HG03139 (cell line): ENCODE results near the gene NSUN5.
A peak's percentile ranks its signal among the peaks of the same experiment; 100 is the strongest.
"Not testable (repeated sequence)": the region's sequence is repeated elsewhere in the genome, so short reads cannot be mapped to it uniquely, and the experiment has no call there.

ENCODE experiments used
- ATAC-seq: cut with Tn5 transposase; IDR thresholded peaks from one replicate; pipeline ENCODE4 v1.9.1; 2021; ENCODE audit not compliant: unreplicated experiment

The NSUN5 gene

GRCh38 chr7:73327449-73327848 lies 18.8 kb upstream of the NSUN5 start:
- ATAC-seq: not testable (repeated sequence)

DNA sequence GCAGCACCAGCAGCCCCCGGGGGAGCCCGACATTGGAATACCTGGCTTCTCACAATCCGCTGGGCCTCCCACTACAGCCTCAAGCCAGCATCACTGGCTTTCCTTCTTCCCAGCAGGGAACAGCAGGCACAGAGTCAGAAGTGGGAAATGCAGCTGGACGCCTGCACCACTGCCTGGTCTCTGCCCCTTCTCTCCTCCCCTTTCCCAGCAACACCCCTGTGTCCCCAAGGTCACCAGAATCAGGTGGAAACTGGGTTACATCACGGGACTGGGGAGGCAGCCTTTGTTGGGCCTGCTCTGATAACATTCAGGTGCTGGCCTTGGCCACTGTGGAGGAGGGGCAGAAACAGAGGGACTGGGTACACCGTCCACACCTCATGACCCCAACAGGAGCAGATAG lies 16.8 kb upstream of the NSUN5 start:
- ATAC-seq: not testable (repeated sequence)

DNA sequence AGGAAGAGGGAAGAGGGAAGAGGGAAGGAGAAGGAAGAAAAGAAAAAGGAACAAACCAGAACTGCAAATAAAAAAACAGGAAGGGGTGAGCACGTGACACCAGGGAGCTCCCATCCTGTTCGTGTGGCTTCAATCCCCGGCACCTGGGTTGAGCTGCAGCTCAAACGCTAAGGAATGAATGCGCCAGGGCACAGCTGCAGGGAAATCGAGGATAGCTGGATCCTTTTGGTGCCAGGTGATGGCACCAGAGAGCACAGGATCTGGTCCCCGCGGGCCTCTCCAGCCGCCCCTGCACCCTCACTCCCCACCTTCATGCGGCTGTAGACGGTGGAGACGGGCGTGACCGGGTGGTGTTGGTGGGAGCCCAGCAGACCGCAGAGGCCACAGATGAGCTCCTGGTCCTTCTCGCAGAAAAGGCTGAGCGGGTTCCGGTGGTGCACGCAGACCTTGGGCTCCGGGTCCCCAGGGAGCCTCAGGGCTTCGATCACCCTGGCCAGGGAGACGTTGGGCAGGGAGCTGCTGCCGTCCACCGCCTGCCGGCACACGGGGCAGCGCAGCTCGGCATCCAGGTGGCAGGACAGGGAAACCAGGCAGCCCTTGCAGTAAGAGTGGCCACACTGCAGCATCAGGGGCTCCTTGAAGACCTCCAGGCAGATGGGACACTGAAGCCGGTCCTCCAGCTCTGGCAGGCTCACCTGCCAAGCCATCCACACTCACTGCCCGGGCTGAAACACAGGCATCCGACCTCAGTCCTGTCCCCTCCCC lies 15.6 kb upstream of the NSUN5 start:
- ATAC-seq: not testable (repeated sequence)

- not testable (repeated sequence) for ATAC-seq
Observed at GRCh38 chr7:73323434-73324080, 14.9 kb upstream of the NSUN5 start.

- ATAC-seq: not testable (repeated sequence)
Observed at GRCh38 chr7:73320009-73320408, 11.4 kb upstream of the NSUN5 start.

DNA sequence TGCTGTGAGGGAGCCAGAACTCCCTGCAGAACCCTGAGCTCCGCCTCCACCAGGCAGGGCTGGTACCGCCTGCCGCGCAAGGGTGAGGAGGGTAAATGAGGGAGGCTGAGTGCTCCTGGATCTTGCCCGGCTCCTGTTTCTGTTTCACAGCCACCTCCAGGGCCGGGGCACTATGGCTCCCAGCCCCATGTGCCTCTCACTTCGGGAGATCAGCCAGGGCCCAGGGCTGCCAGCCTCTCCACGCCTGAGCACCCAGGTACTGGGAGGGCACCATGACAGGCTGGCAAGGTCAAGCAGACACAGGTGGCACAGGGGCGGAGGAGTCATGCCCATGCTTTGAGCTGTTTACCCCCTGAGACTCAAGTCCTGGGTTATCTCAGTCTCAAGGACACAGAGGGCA lies 10.9 kb upstream of the NSUN5 start:
- ATAC-seq: not testable (repeated sequence)

GRCh38 chr7:73318656-73319204 lies 10.1 kb upstream of the NSUN5 start:
- not testable (repeated sequence) for ATAC-seq

GRCh38 chr7:73316521-73316920 lies 7.9 kb upstream of the NSUN5 start:
- no peak for ATAC-seq

DNA sequence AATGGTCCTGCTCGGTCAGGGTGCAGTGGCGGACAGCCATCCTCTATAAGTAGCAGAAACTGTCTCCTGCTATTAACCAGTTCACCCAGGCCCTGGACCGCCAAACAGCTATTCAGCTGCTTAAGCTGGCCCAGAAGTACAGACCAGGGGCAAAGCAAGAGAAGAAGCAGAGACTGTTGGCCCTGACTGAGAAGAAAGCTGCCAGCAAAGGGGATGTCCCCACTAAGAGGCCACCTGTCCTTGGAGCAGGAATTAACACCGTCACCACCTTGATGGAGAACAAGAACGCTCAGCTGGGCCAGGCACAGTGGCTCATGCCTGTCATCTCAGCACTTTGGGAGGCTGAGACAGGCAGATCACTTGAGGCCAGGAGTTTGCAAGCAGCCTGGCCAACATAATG lies 5.6 kb upstream of the NSUN5 start:
- ATAC-seq: no peak

GRCh38 chr7:73313521-73313906 lies 4.9 kb upstream of the NSUN5 start:
- ATAC-seq: no peak

- no peak for ATAC-seq
Observed at GRCh38 chr7:73312831-73313520, 4.3 kb upstream of the NSUN5 start.

GRCh38 chr7:73311421-73311820 lies 2.8 kb upstream of the NSUN5 start:
- not testable (repeated sequence) for ATAC-seq

DNA sequence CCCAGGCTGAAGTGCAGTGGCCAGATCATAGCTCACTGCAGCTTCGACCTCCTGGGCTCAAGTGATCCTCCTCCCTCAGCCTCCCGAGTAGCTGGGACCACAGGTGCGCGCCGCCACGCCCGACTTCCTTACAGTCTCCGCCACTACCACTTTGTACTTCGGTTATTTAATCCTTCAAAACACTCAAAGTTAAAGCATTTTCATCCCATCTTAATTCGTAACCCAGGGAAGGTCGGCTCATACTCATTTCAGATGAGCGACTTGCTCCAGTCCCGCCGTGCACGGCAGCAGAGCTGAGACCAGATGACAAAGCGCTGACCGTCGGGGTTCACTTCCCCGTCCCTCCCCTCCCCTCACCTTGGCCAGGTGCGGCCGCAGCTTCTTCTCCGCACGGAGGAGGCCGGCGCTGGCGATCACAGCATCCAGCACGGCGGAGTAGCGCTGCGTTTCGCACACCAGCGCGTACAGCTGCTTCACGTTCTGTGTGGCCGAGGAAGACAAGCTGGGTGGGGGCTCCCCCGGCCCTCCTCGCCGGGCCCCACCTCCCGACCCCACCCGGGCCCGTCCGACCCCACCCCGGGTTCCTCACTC lies 457 bp downstream of the NSUN5 start:
- peak; percentile 29 for ATAC-seq

GRCh38 chr7:73307436-73307835 lies 1.2 kb downstream of the NSUN5 start:
- no peak for ATAC-seq

GRCh38 chr7:73304612-73305387 lies 3.8 kb downstream of the NSUN5 start:
- ATAC-seq: not testable (repeated sequence)

DNA sequence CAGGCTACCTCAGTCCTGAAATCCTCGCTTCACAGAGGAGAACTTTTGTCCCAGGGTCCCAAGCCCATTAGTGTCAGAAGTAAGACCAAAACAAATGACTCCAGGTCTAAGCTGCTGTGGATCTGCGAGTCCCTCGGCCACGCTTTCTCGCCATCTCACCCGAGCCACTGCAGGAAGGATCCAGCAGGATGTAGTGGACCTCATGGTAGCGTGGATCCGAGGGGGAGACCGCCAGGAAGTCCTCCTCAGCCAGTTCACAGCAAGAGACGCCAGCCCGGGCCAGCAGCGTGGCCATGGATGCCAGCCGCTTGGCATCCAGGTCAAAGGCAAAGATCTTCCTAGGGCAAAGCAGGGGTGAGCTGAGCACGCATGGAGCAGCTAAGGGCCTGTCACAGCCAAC lies 4.6 kb downstream of the NSUN5 start:
- ATAC-seq: no peak

DNA sequence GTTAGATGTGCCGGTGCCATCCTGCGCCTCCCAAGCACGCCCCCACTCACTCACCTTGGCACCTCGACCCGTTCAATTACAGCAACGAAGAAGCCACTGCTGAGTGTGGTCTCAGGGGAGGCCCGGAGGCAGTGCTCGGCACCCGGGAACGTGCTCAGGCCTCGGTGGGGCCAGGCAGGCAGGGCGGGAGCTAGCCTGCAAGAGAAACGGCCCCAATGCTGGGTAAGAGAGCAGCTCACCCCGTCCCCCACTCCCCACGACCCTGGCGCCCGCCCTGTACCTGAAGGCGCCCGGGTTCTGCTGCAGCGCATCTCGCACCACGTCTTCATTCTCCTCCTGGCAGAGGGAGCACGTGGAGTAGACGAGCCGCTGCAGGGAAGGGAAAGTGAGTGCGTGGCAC lies 5.1 kb downstream of the NSUN5 start:
- no peak for ATAC-seq

GRCh38 chr7:73302846-73303245 lies 5.8 kb downstream of the NSUN5 start:
- not testable (repeated sequence) for ATAC-seq

DNA sequence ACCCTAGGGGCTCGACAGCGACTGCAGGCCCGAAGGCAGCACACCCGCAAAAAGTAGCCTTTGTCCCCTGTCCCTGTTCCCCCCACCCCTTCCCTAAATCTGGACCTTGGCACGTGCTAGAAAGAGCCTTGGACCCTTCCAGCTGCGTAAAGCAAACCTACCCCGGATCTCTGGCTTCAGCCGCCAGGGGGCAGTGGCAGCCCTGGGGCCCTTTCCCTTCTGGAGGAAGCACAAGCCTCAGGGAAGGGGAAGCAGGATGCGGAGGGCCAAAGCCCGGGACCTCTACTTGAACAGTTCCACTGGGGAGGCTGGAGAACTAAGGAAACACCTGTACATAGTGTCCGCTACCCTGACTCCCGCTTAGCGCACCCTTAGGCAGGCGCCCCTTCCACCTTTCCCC lies 7.5 kb downstream of the NSUN5 start:
- ATAC-seq: not testable (repeated sequence)

DNA sequence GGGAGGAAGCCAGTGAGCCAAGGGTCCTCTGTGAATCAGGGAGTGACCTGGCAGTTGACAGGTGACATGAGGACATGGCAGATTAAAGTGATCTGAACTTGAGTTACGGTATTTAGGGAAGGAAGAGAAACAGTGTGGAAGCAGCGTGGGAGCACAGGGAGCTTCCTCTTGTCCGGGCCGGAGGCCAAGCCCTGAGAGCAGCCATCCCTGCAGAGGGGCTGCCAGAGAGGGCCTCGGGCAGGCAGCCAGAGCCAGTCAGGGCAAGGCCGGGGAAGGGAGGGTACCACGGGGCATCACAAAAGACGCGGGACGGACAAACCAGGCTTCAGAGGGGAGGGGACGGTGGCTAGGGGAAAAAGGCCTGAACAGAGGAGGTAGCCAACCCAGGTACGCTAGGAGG lies 8.8 kb downstream of the NSUN5 start:
- ATAC-seq: not testable (repeated sequence)
